ENCODE results near the gene LRTM1. TPM values are rescaled to one million over a fixed set of nuclear protein-coding genes. Genes with fewer than 3 reads are reported as not detected.

Gene LRTM1
- total RNA-seq, 1 experiment from 2014 or later, result not detected

- no peak for TF ChIP-seq CTCF (conservative IDR thresholded peaks at IDR 0.05)
- no peak overlapping the region for H3K4ac ChIP-seq (ENCODE audit: low read depth, low read length)
- no peak overlapping the region for H3K4me3 Mint-ChIP-seq
- H3K56ac ChIP-seq (ENCODE audit: insufficient read length, low read depth, low read length), result no peak overlapping the region
- no peak for DNase-seq
- H2AFZ ChIP-seq (ENCODE audit: low read length), result no peak overlapping the region
- H2BK12ac ChIP-seq (ENCODE audit: insufficient read length, low read depth, low read length), result no peak overlapping the region
- no peak overlapping the region for H3K27ac ChIP-seq (ENCODE audit: insufficient read length, low read depth, low read length)
- H4K8ac ChIP-seq (replicated peaks; ENCODE audit: insufficient read length, low read depth, low read length), result no peak overlapping the region
- no peaks in the 10 kb centered on the region; the same call in 1 of the 2 replicates for H3K4me1 ChIP-seq (ENCODE audit: insufficient read depth, low read length)
- no peak overlapping the region for H3T11ph ChIP-seq (ENCODE audit: low read length)
- no peak overlapping the region for H2AK5ac ChIP-seq (ENCODE audit: insufficient read length, low read length)
- H3K79me1 ChIP-seq (ENCODE audit: insufficient read depth, low read depth, low read length, poor library complexity, severe bottlenecking), result no peaks in the 10 kb centered on the region
- no peaks in the 10 kb centered on the region for H3K27me3 ChIP-seq (ENCODE audit: insufficient read depth, low read length)
- H3K18ac ChIP-seq (ENCODE audit: insufficient read length, low read depth, low read length), result no peak overlapping the region
- no peak overlapping the region for H3K4me2 ChIP-seq (ENCODE audit: insufficient read depth, insufficient read length, low read length)
- H3K36me3 Mint-ChIP-seq (ENCODE audit: insufficient read depth in 1 of 3, low read depth in 3 of 3), result peaks cover 0 to 8% (median 0%) of the 10 kb centered on the region in 3 experiments; a peak in 2 of 7 replicates
- no peak overlapping the region for H3K23ac ChIP-seq (ENCODE audit: insufficient read length, low read depth, low read length)
- no peaks in the 10 kb centered on the region for H3K9me3 ChIP-seq (ENCODE audit: control insufficient read depth, low read depth, low read length)
- no peaks in the 10 kb centered on the region for H3K23me2 ChIP-seq (ENCODE audit: insufficient read length, low read depth, low read length, poor library complexity, severe bottlenecking)
- no peak overlapping the region for H4K5ac ChIP-seq (ENCODE audit: insufficient read length, low read depth, low read length)
- no peak overlapping the region for H3K27ac Mint-ChIP-seq
- no peaks in the 10 kb centered on the region for H3K9me3 Mint-ChIP-seq
- H3K79me2 ChIP-seq (ENCODE audit: insufficient read depth, low read length), result no peaks in the 10 kb centered on the region
- H4K20me1 ChIP-seq (ENCODE audit: control insufficient read depth, insufficient read depth, insufficient read length), result no peaks in the 10 kb centered on the region
- WGBS (ENCODE audit: extremely low coverage, insufficient read length, low lambda C conversion rate), result no CpG with 5 or more reads among the region's 3 CpGs
- no peaks in the 10 kb centered on the region for H3K27me3 Mint-ChIP-seq (ENCODE audit: low read depth)
- no peak overlapping the region for H2BK5ac ChIP-seq (ENCODE audit: insufficient read length, low read length)
- no peak overlapping the region for H3K14ac ChIP-seq (ENCODE audit: insufficient read depth, low read length)
- H2BK15ac ChIP-seq (ENCODE audit: low read depth, low read length), result no peak overlapping the region
- no peak overlapping the region for H4K91ac ChIP-seq (ENCODE audit: insufficient read length, low read depth, low read length)
- H2BK120ac ChIP-seq (ENCODE audit: low read depth, low read length, poor library complexity, severe bottlenecking), result no peak overlapping the region
- H3K9ac ChIP-seq (ENCODE audit: extremely low read depth, insufficient read length, low read length), result no peak overlapping the region
- no peak overlapping the region for H2BK20ac ChIP-seq (ENCODE audit: low read depth, low read length, poor library complexity, severe bottlenecking)
- peaks cover 13 to 14% of the 10 kb centered on the region in 2 experiments for H3K4me1 Mint-ChIP-seq
Observed at GRCh38 chr3:54897028-54897711, 30.7 kb downstream of the LRTM1 start.

Measured in H9 (cell line).